ENCODE measurements around the gene CFAP300.
A peak's percentile ranks its signal among the peaks of the same experiment; 100 is the strongest.

The CFAP300 gene

GRCh38 chr11:102047305-102047924, at the start of gene CFAP300:
CFAP300 (plus strand) TSS chr11:102047437; CDS start chr11:102047471, 34 bp downstream.
- Histone ChIP-seq H3K36me3 (ENCODE audit: control insufficient read depth in 2 of 2, insufficient read depth in 2 of 2, low read length in 2 of 2) (no peaks in the 10 kb centered on the region), H3K27ac (ENCODE audit: low read length) (peak within 1 kb of the TSS; percentile 24), H3K9ac (ENCODE audit: low read length in 2 of 2) (peak within 1 kb of the TSS; percentile 39 to 66), H3K27me3 (ENCODE audit: control insufficient read depth in 1 of 2, insufficient read depth in 2 of 2, low read length in 2 of 2) (peaks cover 0 to 2% of the 10 kb centered on the region in 2 donors), H3K9me3 (ENCODE audit: control insufficient read depth in 2 of 2, low read length in 2 of 2) (no peaks in the 10 kb centered on the region), H3K4me3 (ENCODE audit: low read length in 2 of 2) (peak within 1 kb of the TSS; percentile 64 to 79), H3K4me1 (ENCODE audit: control insufficient read depth, insufficient read depth, low read length) (peaks cover 5% of the 10 kb centered on the region)

GRCh38 chr11:102001657-102002338, 45.4 kb upstream of the CFAP300 start:
- peaks cover 0 to 4% of the 10 kb centered on the region in 2 donors for H3K36me3 ChIP-seq (ENCODE audit: control insufficient read depth in 2 of 2, insufficient read depth in 2 of 2, low read length in 2 of 2)
- no peak overlapping the region for H3K27ac ChIP-seq (ENCODE audit: low read length)
- no peaks in the 10 kb centered on the region for H3K9me3 ChIP-seq (ENCODE audit: control insufficient read depth in 2 of 2, low read length in 2 of 2)
- H3K9ac ChIP-seq (ENCODE audit: low read length in 2 of 2), result no peak overlapping the region
- no peak overlapping the region for H3K4me3 ChIP-seq (ENCODE audit: low read length in 2 of 2)
- no peaks in the 10 kb centered on the region for H3K27me3 ChIP-seq (ENCODE audit: control insufficient read depth in 1 of 2, insufficient read depth in 2 of 2, low read length in 2 of 2)
- no peaks in the 10 kb centered on the region for H3K4me1 ChIP-seq (ENCODE audit: control insufficient read depth, insufficient read depth, low read length)

GRCh38 chr11:102004220-102004619, 43.0 kb upstream of the CFAP300 start:
- Histone ChIP-seq H3K9ac (ENCODE audit: low read length in 2 of 2) (no peak overlapping the region), H3K27ac (ENCODE audit: low read length) (no peak overlapping the region), H3K4me3 (ENCODE audit: low read length in 2 of 2) (no peak overlapping the region), H3K9me3 (ENCODE audit: control insufficient read depth in 2 of 2, low read length in 2 of 2) (no peaks in the 10 kb centered on the region), H3K4me1 (ENCODE audit: control insufficient read depth, insufficient read depth, low read length) (peaks cover 4% of the 10 kb centered on the region), H3K27me3 (ENCODE audit: control insufficient read depth in 1 of 2, insufficient read depth in 2 of 2, low read length in 2 of 2) (no peaks in the 10 kb centered on the region), H3K36me3 (ENCODE audit: control insufficient read depth in 2 of 2, insufficient read depth in 2 of 2, low read length in 2 of 2) (no peaks in the 10 kb centered on the region)

GRCh38 chr11:102005306-102005705, 41.9 kb upstream of the CFAP300 start:
- no peak overlapping the region for H3K9ac ChIP-seq (ENCODE audit: low read length in 2 of 2)
- no peak overlapping the region for H3K27ac ChIP-seq (ENCODE audit: low read length)
- no peaks in the 10 kb centered on the region for H3K9me3 ChIP-seq (ENCODE audit: control insufficient read depth in 2 of 2, low read length in 2 of 2)
- no peak overlapping the region for H3K4me3 ChIP-seq (ENCODE audit: low read length in 2 of 2)
- H3K27me3 ChIP-seq (ENCODE audit: control insufficient read depth in 1 of 2, insufficient read depth in 2 of 2, low read length in 2 of 2), result no peaks in the 10 kb centered on the region
- H3K36me3 ChIP-seq (ENCODE audit: control insufficient read depth in 2 of 2, insufficient read depth in 2 of 2, low read length in 2 of 2), result no peaks in the 10 kb centered on the region
- peaks cover 4% of the 10 kb centered on the region for H3K4me1 ChIP-seq (ENCODE audit: control insufficient read depth, insufficient read depth, low read length)

- no peaks in the 10 kb centered on the region for H3K27me3 ChIP-seq (ENCODE audit: control insufficient read depth in 1 of 2, insufficient read depth in 2 of 2, low read length in 2 of 2)
- no peaks in the 10 kb centered on the region for H3K36me3 ChIP-seq (ENCODE audit: control insufficient read depth in 2 of 2, insufficient read depth in 2 of 2, low read length in 2 of 2)
- H3K4me1 ChIP-seq (ENCODE audit: control insufficient read depth, insufficient read depth, low read length), result peaks cover 4% of the 10 kb centered on the region
- no peak overlapping the region for H3K4me3 ChIP-seq (ENCODE audit: low read length in 2 of 2)
- no peaks in the 10 kb centered on the region for H3K9me3 ChIP-seq (ENCODE audit: control insufficient read depth in 2 of 2, low read length in 2 of 2)
- no peak overlapping the region for H3K27ac ChIP-seq (ENCODE audit: low read length)
- H3K9ac ChIP-seq (ENCODE audit: low read length in 2 of 2), result no peak overlapping the region
Observed at GRCh38 chr11:102006835-102007566, 40.2 kb upstream of the CFAP300 start.

GRCh38 chr11:102007567-102008437, 39.4 kb upstream of the CFAP300 start:
- Histone ChIP-seq H3K27me3 (ENCODE audit: control insufficient read depth in 1 of 2, insufficient read depth in 2 of 2, low read length in 2 of 2) (no peaks in the 10 kb centered on the region), H3K4me3 (ENCODE audit: low read length in 2 of 2) (no peak overlapping the region), H3K9me3 (ENCODE audit: control insufficient read depth in 2 of 2, low read length in 2 of 2) (no peaks in the 10 kb centered on the region), H3K36me3 (ENCODE audit: control insufficient read depth in 2 of 2, insufficient read depth in 2 of 2, low read length in 2 of 2) (no peaks in the 10 kb centered on the region), H3K9ac (ENCODE audit: low read length in 2 of 2) (no peak overlapping the region), H3K27ac (ENCODE audit: low read length) (no peak overlapping the region), H3K4me1 (ENCODE audit: control insufficient read depth, insufficient read depth, low read length) (peaks cover 4% of the 10 kb centered on the region)

GRCh38 chr11:102010776-102011494, 36.3 kb upstream of the CFAP300 start:
- peaks cover 4% of the 10 kb centered on the region for H3K4me1 ChIP-seq (ENCODE audit: control insufficient read depth, insufficient read depth, low read length)
- no peak overlapping the region for H3K27ac ChIP-seq (ENCODE audit: low read length)
- H3K27me3 ChIP-seq (ENCODE audit: control insufficient read depth in 1 of 2, insufficient read depth in 2 of 2, low read length in 2 of 2), result no peaks in the 10 kb centered on the region
- no peaks in the 10 kb centered on the region for H3K36me3 ChIP-seq (ENCODE audit: control insufficient read depth in 2 of 2, insufficient read depth in 2 of 2, low read length in 2 of 2)
- no peak overlapping the region for H3K4me3 ChIP-seq (ENCODE audit: low read length in 2 of 2)
- H3K9me3 ChIP-seq (ENCODE audit: control insufficient read depth in 2 of 2, low read length in 2 of 2), result no peaks in the 10 kb centered on the region
- no peak overlapping the region for H3K9ac ChIP-seq (ENCODE audit: low read length in 2 of 2)

GRCh38 chr11:102012946-102013345, 34.3 kb upstream of the CFAP300 start:
- Histone ChIP-seq H3K9ac (ENCODE audit: low read length in 2 of 2) (no peak overlapping the region), H3K36me3 (ENCODE audit: control insufficient read depth in 2 of 2, insufficient read depth in 2 of 2, low read length in 2 of 2) (no peaks in the 10 kb centered on the region), H3K4me3 (ENCODE audit: low read length in 2 of 2) (no peak overlapping the region), H3K4me1 (ENCODE audit: control insufficient read depth, insufficient read depth, low read length) (no peaks in the 10 kb centered on the region), H3K27me3 (ENCODE audit: control insufficient read depth in 1 of 2, insufficient read depth in 2 of 2, low read length in 2 of 2) (no peaks in the 10 kb centered on the region), H3K27ac (ENCODE audit: low read length) (no peak overlapping the region), H3K9me3 (ENCODE audit: control insufficient read depth in 2 of 2, low read length in 2 of 2) (no peaks in the 10 kb centered on the region)

- H3K9ac ChIP-seq (ENCODE audit: low read length in 2 of 2), result no peak overlapping the region
Observed at GRCh38 chr11:102014756-102015155, 32.5 kb upstream of the CFAP300 start.

GRCh38 chr11:102017026-102017425, 30.2 kb upstream of the CFAP300 start:
- H3K36me3 ChIP-seq (ENCODE audit: control insufficient read depth in 2 of 2, insufficient read depth in 2 of 2, low read length in 2 of 2), result no peaks in the 10 kb centered on the region
- H3K9ac ChIP-seq (ENCODE audit: low read length in 2 of 2), result peak overlapping the region in 1 of 2 donors; percentile 14
- H3K27me3 ChIP-seq (ENCODE audit: control insufficient read depth in 1 of 2, insufficient read depth in 2 of 2, low read length in 2 of 2), result no peaks in the 10 kb centered on the region
- H3K4me3 ChIP-seq (ENCODE audit: low read length in 2 of 2), result no peak overlapping the region
- no peaks in the 10 kb centered on the region for H3K4me1 ChIP-seq (ENCODE audit: control insufficient read depth, insufficient read depth, low read length)
- H3K27ac ChIP-seq (ENCODE audit: low read length), result no peak overlapping the region
- H3K9me3 ChIP-seq (ENCODE audit: control insufficient read depth in 2 of 2, low read length in 2 of 2), result no peaks in the 10 kb centered on the region

More at GRCh38 chr11:102014756-102015155, 32.5 kb upstream of the CFAP300 start:
- Histone ChIP-seq H3K9me3 (ENCODE audit: control insufficient read depth in 2 of 2, low read length in 2 of 2) (no peaks in the 10 kb centered on the region), H3K27me3 (ENCODE audit: control insufficient read depth in 1 of 2, insufficient read depth in 2 of 2, low read length in 2 of 2) (no peaks in the 10 kb centered on the region), H3K36me3 (ENCODE audit: control insufficient read depth in 2 of 2, insufficient read depth in 2 of 2, low read length in 2 of 2) (no peaks in the 10 kb centered on the region), H3K4me3 (ENCODE audit: low read length in 2 of 2) (no peak overlapping the region), H3K4me1 (ENCODE audit: control insufficient read depth, insufficient read depth, low read length) (no peaks in the 10 kb centered on the region), H3K27ac (ENCODE audit: low read length) (no peak overlapping the region)

Measured in stomach smooth muscle (tissue), 2 donors.